Activated CD8-positive, alpha-beta T cell treated with anti-CD3 and anti-CD28 coated beads for 36 hours (primary cell): Measurements from ENCODE around the gene KAZN. TPM values are rescaled to one million over a fixed set of nuclear protein-coding genes. Genes with fewer than 3 reads are reported as not detected.
"Not testable (repeated sequence)": the region's sequence is repeated elsewhere in the genome, so short reads cannot be mapped to it uniquely, and the experiment has no call there.

Experiments
- ATAC-seq: fragments of 200-7000 bp; cut with Tn5 transposase; one replicate; pipeline ENCODE4 v1.10.0; 2021; ENCODE audit warnings: mild to moderate bottlenecking, moderate library complexity
- CTCF ChIA-PET: fragments of 350-600 bp; sonication (Branson Sonifier 250); formaldehyde crosslinking; loops from one replicate; lab custom pipeline; 2021; ENCODE audit warnings: antibody characterized with exemption; lab: Charles Lee
- POLR2A ChIA-PET: fragments of 350-600 bp; sonication (Branson Sonifier 250); formaldehyde crosslinking; loops from one replicate; lab custom pipeline; 2021; ENCODE audit warnings: antibody characterized with exemption; lab: Charles Lee
- DNase-seq: peaks from one replicate; pipeline ENCODE4 v3.0.0-alpha.2; 2020
- H3K27ac Mint-ChIP-seq: one replicate; pipeline ENCODE4 v1.8.0; 2021; ENCODE audit warnings: mild to moderate bottlenecking, mixed read lengths
- H3K27me3 Mint-ChIP-seq: one replicate; pipeline ENCODE4 v1.8.0; 2021; ENCODE audit warnings: mixed read lengths
- H3K36me3 Mint-ChIP-seq: one replicate; pipeline ENCODE4 v1.8.0; 2021; ENCODE audit warnings: low read depth, mixed read lengths
- H3K4me1 Mint-ChIP-seq: one replicate; pipeline ENCODE4 v1.8.0; 2021; ENCODE audit warnings: low read depth, mixed read lengths
- H3K4me3 Mint-ChIP-seq: one replicate; pipeline ENCODE4 v1.8.0; 2021; ENCODE audit warnings: mild to moderate bottlenecking, moderate library complexity, mixed read lengths
- H3K9me3 Mint-ChIP-seq: one replicate; pipeline ENCODE4 v1.8.0; 2021; ENCODE audit warnings: mixed read lengths
- intact Hi-C: fragments of 100-400 bp; cut with micrococcal nuclease; formaldehyde crosslinking; loops from one replicate; pipeline ENCODE4 v1.10.0; 2022
- total RNA-seq, 2 experiments: library from RNA; stranded (reverse); gene quantifications; one replicate each; pipeline ENCODE4 v1.2.3, GENCODE V29; 2021
- TF ChIP-seq, protein P1 (sequence below): fragments of 200-600 bp; IDR thresholded peaks from one replicate; pipeline ENCODE4 v1.8.0; 2022; ENCODE audit warnings: antibody characterized with exemption, mild to moderate bottlenecking

KAZN gene
- total RNA-seq, 2 experiments from 2014 or later, result 1.7 to 1.9 TPM

GRCh38 chr1:14959059-14959694 is 360.7 kb downstream of the KAZN start:
- TF ChIP-seq, protein P1, sequence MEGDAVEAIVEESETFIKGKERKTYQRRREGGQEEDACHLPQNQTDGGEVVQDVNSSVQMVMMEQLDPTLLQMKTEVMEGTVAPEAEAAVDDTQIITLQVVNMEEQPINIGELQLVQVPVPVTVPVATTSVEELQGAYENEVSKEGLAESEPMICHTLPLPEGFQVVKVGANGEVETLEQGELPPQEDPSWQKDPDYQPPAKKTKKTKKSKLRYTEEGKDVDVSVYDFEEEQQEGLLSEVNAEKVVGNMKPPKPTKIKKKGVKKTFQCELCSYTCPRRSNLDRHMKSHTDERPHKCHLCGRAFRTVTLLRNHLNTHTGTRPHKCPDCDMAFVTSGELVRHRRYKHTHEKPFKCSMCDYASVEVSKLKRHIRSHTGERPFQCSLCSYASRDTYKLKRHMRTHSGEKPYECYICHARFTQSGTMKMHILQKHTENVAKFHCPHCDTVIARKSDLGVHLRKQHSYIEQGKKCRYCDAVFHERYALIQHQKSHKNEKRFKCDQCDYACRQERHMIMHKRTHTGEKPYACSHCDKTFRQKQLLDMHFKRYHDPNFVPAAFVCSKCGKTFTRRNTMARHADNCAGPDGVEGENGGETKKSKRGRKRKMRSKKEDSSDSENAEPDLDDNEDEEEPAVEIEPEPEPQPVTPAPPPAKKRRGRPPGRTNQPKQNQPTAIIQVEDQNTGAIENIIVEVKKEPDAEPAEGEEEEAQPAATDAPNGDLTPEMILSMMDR, result no peak
- ATAC-seq (no peak), DNase-seq (no peak)
- Mint-ChIP-seq H3K4me3 (no peak overlapping the region), H3K4me1 (no peaks in the 10 kb centered on the region), H3K9me3 (no peaks in the 10 kb centered on the region), H3K36me3 (no peaks in the 10 kb centered on the region), H3K27me3 (no peaks in the 10 kb centered on the region), H3K27ac (no peak overlapping the region)
- POLR2A ChIA-PET, result no interaction called here
- CTCF ChIA-PET, result no interaction called here
- intact Hi-C loops, result no loop called here

DNA sequence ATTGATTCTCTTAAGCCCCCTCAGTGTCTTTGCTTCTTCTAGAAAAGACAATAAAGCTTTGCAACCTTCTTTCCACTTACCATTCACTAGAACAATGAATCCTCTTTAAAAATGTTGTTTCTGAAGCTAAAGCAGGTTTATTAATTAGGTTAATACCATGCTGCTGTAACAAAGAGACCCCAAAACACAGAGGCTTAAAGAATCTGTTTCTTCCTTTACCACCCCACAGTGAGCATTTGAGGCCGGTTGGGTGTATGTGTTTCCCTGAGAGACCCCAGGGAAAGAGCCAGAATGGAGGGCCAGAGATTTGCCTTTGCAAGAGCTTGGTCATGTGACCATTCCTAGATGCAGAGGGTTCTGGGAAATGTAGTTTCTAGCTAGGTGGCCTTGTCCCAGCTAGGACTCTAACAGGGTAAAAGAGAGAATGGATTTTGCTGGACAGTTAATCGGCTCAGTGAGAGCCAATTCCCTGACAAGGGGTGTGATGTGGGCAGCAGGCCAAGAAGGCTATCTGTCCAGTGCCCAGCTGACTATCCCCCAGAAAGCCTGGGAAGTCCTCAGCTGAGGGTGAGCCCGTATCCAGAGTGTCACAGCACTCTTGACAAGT is 363.3 kb downstream of the KAZN start:
- ChIA-PET POLR2A (no interaction called here), CTCF (no interaction called here)
- Mint-ChIP-seq H3K27ac (no peak overlapping the region), H3K4me3 (no peak overlapping the region), H3K9me3 (no peaks in the 10 kb centered on the region), H3K27me3 (no peaks in the 10 kb centered on the region), H3K36me3 (no peaks in the 10 kb centered on the region), H3K4me1 (no peaks in the 10 kb centered on the region)
- no peak for ATAC-seq
- intact Hi-C loops, result no loop called here
- TF ChIP-seq, protein P1, result no peak
- DNase-seq, result no peak

GRCh38 chr1:14962407-14962806 is 363.9 kb downstream of the KAZN start:
- H3K27ac Mint-ChIP-seq, result no peak overlapping the region
- ATAC-seq (no peak), DNase-seq (no peak)
- ChIA-PET CTCF (no interaction called here), POLR2A (no interaction called here)
- H3K27me3 Mint-ChIP-seq, result no peaks in the 10 kb centered on the region
- TF ChIP-seq, protein P1, result no peak
- H3K36me3 Mint-ChIP-seq, result no peaks in the 10 kb centered on the region
- no peaks in the 10 kb centered on the region for H3K4me1 Mint-ChIP-seq
- intact Hi-C loops, result no loop called here
- no peak overlapping the region for H3K4me3 Mint-ChIP-seq
- no peaks in the 10 kb centered on the region for H3K9me3 Mint-ChIP-seq

- H3K9me3 Mint-ChIP-seq, result not testable (repeated sequence)
Measured at GRCh38 chr1:14963791-14964710, 365.6 kb downstream of the KAZN start.

GRCh38 chr1:14964711-14965055 is 366.2 kb downstream of the KAZN start:
- Mint-ChIP-seq H3K4me3 (no peak overlapping the region), H3K4me1 (peaks cover 10% of the 10 kb centered on the region), H3K36me3 (no peaks in the 10 kb centered on the region), H3K27me3 (no peaks in the 10 kb centered on the region), H3K27ac (no peak overlapping the region), H3K9me3 (no peaks in the 10 kb centered on the region)
- intact Hi-C loops, result no loop called here
- no peak for ATAC-seq
- no peak for DNase-seq
- ChIA-PET CTCF (no interaction called here), POLR2A (no interaction called here)
- TF ChIP-seq, protein P1, result no peak

More at GRCh38 chr1:14963791-14964710, 365.6 kb downstream of the KAZN start:
- intact Hi-C loops, ATAC-seq, H3K4me3 Mint-ChIP-seq, H3K27me3 Mint-ChIP-seq, H3K36me3 Mint-ChIP-seq, H3K4me1 Mint-ChIP-seq, DNase-seq, CTCF ChIA-PET, POLR2A ChIA-PET, H3K27ac Mint-ChIP-seq: not testable (repeated sequence)
